ENCODE measurements around the gene FAH.

Gene FAH

GRCh38 chr15:80233581-80233980 is 80.8 kb downstream of the FAH start:
- Histone ChIP-seq H3K27ac (no peak overlapping the region), H3K4me1 (ENCODE audit: control insufficient read depth in 1 of 2, insufficient read depth in 1 of 2, low read depth in 1 of 2, low read length in 1 of 2) (no peaks in the 10 kb centered on the region), H3K9me3 (no peaks in the 10 kb centered on the region), H3K36me3 (no peaks in the 10 kb centered on the region), H3K4me3 (ENCODE audit: low read depth in 1 of 2, low read length in 1 of 2) (no peak overlapping the region), H3K27me3 (peaks cover 50% of the 10 kb centered on the region)
- TF ChIP-seq CTCF (IDR thresholded peaks at IDR 0.05), result no peak

- TF ChIP-seq CTCF (IDR thresholded peaks at IDR 0.05), result no peak
- Histone ChIP-seq H3K27ac (no peak overlapping the region), H3K4me3 (ENCODE audit: low read depth in 1 of 2, low read length in 1 of 2) (no peak overlapping the region), H3K36me3 (no peaks in the 10 kb centered on the region), H3K4me1 (ENCODE audit: control insufficient read depth in 1 of 2, insufficient read depth in 1 of 2, low read depth in 1 of 2, low read length in 1 of 2) (no peaks in the 10 kb centered on the region), H3K27me3 (peaks cover 38% of the 10 kb centered on the region), H3K9me3 (no peaks in the 10 kb centered on the region)
Measured at GRCh38 chr15:80234883-80235282, 82.1 kb downstream of the FAH start.

Data from neutrophil (primary cell).